ENCODE data around the gene C1orf226.

- TF ChIP-seq CTCF (optimal IDR thresholded peaks at IDR 0.05 in 1 of 3, IDR thresholded peaks at IDR 0.05 in 1 of 3, conservative IDR thresholded peaks at IDR 0.05 in 1 of 3; ENCODE audit: extremely low read depth in 1 of 3, insufficient read depth in 2 of 3, low read length in 3 of 3) (no peak), EZH2 (IDR thresholded peaks at IDR 0.05; ENCODE audit: low read length) (no peak)
Measured at GRCh38 chr1:162385702-162386101, 4.2 kb downstream of the C1orf226 start.
